ENCODE measurements around the gene SHROOM3.
A peak's percentile ranks its signal among the peaks of the same experiment; 100 is the strongest.

Gene SHROOM3

DNA sequence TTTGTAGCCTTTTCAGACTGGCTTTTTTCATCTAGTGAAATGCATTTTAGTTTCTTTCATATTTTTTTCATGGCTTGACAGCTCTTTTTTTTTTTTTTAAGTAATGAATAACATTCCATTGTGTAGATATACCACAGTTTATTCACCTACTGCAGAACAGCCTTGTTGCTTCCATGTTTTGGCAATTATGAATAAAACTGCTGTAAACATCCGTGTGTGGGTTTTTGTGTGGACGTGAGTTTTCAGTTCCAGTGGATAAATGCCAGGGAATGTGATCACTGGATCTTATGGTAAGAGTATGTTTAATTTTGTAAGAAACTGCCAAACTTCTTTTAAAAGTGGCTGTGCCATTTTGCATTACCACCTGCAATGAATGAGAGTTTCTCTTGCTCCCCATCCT, 302.2 kb downstream of the SHROOM3 start:
- TF ChIP-seq, protein P1, sequence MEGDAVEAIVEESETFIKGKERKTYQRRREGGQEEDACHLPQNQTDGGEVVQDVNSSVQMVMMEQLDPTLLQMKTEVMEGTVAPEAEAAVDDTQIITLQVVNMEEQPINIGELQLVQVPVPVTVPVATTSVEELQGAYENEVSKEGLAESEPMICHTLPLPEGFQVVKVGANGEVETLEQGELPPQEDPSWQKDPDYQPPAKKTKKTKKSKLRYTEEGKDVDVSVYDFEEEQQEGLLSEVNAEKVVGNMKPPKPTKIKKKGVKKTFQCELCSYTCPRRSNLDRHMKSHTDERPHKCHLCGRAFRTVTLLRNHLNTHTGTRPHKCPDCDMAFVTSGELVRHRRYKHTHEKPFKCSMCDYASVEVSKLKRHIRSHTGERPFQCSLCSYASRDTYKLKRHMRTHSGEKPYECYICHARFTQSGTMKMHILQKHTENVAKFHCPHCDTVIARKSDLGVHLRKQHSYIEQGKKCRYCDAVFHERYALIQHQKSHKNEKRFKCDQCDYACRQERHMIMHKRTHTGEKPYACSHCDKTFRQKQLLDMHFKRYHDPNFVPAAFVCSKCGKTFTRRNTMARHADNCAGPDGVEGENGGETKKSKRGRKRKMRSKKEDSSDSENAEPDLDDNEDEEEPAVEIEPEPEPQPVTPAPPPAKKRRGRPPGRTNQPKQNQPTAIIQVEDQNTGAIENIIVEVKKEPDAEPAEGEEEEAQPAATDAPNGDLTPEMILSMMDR (IDR thresholded peaks at IDR 0.05; ENCODE audit: insufficient read depth, low read depth, low read length, missing control alignments), result no peak
- no peak for DNase-seq (ENCODE audit: low read depth)
- H3K4me3 ChIP-seq (ENCODE audit: low read depth, low read length), result no peak overlapping the region

DNA sequence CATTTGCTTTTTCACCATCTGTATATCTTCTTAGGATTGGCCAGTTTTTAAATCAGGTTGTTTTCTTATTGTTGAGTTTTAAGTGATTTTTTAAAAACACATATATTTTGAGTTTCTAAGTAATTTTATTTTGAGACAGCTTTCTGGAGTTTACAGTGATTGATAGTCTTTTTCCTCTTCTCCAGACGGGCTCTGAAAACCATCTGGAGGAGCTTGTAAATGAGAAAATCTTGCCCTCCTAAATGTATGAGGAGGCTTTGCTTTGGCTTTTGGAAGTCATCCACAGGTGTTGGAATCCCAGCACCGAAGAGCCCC, 302.7 kb downstream of the SHROOM3 start:
- DNase-seq (ENCODE audit: low read depth), result no peak
- TF ChIP-seq, protein P1 (IDR thresholded peaks at IDR 0.05; ENCODE audit: insufficient read depth, low read depth, low read length, missing control alignments), result no peak
- H3K4me3 ChIP-seq (ENCODE audit: low read depth, low read length), result no peak overlapping the region

DNA sequence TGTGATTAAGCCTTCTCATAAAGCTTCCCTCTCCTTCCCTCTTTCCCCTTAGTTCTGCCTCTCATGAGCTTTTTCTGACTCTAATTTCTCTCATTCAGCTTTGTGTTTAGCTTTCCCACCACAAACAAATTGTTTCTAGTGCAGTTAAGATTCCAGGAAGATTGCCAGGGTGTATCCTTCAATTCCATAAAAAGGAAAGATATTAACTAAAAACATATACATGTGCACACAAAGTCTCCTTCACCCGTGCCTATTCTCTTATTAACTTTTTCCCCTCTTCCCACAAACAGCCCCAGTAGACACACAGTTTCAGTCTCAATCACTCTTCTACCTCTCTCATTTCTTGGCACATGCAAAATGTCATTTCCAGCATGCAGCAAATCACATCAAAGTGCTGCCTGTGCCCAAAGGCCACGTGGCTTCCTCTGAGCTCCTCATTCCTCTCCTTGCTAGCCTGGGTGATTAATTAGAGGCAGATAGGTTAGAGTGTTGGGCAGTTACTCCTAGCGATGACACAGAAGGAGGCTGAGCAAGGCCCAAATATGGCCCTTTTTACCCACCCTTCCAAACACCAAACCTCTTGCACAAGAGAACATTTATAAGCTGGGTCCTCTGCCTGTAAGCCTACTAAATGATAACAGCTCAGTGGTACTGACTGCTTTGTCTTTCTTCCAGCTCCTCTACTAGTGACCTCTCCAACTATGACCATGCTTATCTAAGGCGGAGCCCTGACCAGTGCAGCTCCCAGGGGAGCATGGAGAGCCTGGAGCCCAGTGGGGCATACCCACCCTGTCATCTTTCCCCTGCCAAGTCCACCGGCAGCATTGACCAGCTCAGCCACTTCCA, 303.3 kb downstream of the SHROOM3 start:
- DNase-seq (ENCODE audit: low read depth), result peak; percentile 46
- TF ChIP-seq, protein P1 (IDR thresholded peaks at IDR 0.05; ENCODE audit: insufficient read depth, low read depth, low read length, missing control alignments), result no peak
- H3K4me3 ChIP-seq (ENCODE audit: low read depth, low read length), result no peak overlapping the region

DNA sequence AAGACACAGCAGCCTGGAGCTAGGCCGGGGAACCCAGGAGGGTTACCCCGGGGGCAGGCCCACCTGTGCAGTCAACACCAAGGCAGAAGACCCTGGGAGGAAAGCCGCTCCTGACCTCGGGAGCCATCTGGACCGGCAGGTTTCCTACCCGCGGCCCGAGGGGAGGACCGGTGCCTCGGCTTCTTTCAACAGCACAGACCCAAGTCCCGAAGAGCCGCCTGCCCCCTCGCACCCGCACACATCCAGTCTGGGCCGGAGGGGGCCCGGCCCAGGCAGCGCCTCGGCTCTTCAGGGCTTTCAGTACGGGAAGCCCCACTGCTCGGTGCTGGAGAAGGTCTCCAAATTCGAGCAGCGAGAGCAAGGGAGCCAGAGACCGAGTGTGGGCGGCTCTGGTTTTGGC, 305.2 kb downstream of the SHROOM3 start:
- no peak for DNase-seq (ENCODE audit: low read depth)
- H3K4me3 ChIP-seq (ENCODE audit: low read depth, low read length), result no peak overlapping the region
- TF ChIP-seq, protein P1 (IDR thresholded peaks at IDR 0.05; ENCODE audit: insufficient read depth, low read depth, low read length, missing control alignments), result no peak

- TF ChIP-seq, protein P1 (IDR thresholded peaks at IDR 0.05; ENCODE audit: insufficient read depth, low read depth, low read length, missing control alignments), result no peak
- no peak overlapping the region for H3K4me3 ChIP-seq (ENCODE audit: low read depth, low read length)
- DNase-seq (ENCODE audit: low read depth), result no peak
Observed at GRCh38 chr4:76740866-76741662, 306.0 kb downstream of the SHROOM3 start.

DNA sequence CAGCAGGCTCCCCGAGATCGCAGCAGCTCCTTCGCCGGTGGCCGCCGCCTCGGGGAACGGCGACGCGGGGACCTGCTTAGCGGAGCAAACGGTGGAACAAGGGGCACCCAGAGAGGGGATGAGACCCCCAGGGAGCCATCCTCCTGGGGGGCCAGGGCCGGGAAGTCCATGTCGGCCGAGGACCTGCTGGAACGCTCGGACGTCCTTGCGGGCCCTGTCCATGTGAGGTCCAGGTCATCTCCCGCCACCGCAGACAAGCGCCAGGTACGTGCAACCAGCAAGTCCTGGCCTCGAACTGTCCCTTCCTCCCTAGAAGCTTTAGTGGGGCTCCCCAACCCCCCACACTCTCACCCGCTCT, 306.6 kb downstream of the SHROOM3 start:
- TF ChIP-seq, protein P1 (IDR thresholded peaks at IDR 0.05; ENCODE audit: insufficient read depth, low read depth, low read length, missing control alignments), result no peak
- H3K4me3 ChIP-seq (ENCODE audit: low read depth, low read length), result no peak overlapping the region
- DNase-seq (ENCODE audit: low read depth), result no peak
